Embryonic facial prominence (tissue), 1 donor: Measurements from ENCODE around the gene SLC39A8.

Experiments
- DNase-seq: peaks from one replicate; pipeline ENCODE4 v3.0.0-alpha.2; 2016; ENCODE audit errors: extremely low spot score

The SLC39A8 gene

GRCh38 chr4:102230194-102230593 lies 115.1 kb downstream of the SLC39A8 start:
- no peak for DNase-seq

DNA sequence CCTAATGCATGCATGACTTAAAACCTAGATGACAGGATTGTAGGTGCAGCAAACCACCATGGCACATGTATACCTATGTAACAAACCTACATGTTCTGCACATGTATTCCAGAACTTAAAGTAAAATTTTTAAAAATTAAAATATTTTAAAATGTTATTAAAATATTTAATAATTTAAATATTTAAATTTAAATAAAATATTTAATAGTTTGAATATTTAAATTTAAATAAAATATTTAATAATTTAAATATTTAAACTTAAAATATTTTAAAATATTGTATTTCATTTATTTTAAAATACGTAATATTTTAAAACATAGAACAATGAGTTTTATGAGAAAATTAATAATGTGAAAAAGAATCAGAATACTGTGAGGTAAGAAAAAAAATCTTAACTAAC lies 117.9 kb downstream of the SLC39A8 start:
- DNase-seq: no peak

- DNase-seq: no peak
Measured at GRCh38 chr4:102223461-102223860, 121.8 kb downstream of the SLC39A8 start.

- DNase-seq: no peak
Measured at GRCh38 chr4:102222838-102223409, 122.4 kb downstream of the SLC39A8 start.

DNA sequence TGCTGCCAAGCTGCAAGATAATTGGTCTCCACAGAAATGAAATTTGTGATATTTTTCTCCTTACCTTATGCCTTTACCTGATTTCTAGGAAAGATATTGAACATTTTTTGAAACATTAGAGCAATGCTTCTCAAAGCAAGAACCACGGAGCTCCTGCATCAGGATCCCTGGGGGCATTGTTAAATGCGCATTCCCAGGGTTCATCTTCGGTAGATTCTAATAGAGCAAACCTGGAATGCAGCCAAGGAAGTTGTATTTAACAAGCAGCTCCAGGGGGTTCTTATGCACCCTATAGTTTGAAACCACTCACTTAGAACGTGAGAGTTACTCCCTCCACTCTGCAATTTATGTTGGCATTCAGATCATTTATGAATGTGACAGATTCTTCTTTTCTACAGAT lies 126.2 kb downstream of the SLC39A8 start:
- DNase-seq: no peak

DNA sequence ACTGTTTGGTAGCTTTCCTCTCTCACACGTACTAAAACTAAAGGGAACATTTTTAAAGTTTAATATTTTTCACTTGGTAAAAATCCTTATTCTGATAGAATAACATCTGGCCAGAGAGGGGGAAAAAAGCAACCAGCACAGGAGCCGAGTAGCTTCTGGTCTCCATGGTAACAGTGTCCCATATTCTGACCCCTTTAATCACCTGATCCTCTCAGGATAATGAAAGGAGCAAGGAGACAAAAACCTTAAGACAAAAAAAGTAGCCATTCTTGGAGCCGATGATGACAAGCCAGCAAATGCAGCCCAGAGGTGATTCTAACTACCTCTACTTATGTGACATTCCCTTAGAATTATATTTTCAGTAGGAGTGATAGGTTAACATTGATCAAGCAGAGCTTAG lies 126.6 kb downstream of the SLC39A8 start:
- no peak for DNase-seq

GRCh38 chr4:102217775-102218355 lies 127.4 kb downstream of the SLC39A8 start:
- no peak for DNase-seq

- DNase-seq: no peak
Measured at GRCh38 chr4:102217345-102217744, 127.9 kb downstream of the SLC39A8 start.

DNA sequence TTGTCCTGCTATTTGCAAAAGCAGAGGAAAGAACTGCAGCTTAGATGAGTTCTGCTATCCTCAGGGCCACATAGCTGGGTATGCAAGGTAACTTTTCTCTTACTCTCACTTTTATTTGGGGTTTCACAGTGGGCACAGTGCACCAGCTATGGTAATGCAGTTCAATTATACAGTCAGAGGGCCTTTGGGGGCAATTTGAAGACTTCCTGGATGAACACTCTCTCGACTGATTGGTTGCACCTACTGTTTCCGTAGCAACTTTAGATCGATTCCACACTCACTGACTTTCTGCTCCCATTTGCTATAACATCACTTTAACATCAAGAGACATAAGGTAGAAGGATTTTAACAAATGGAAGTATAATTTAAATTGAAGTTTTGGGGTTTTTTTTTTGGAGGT lies 128.6 kb downstream of the SLC39A8 start:
- DNase-seq: no peak

DNA sequence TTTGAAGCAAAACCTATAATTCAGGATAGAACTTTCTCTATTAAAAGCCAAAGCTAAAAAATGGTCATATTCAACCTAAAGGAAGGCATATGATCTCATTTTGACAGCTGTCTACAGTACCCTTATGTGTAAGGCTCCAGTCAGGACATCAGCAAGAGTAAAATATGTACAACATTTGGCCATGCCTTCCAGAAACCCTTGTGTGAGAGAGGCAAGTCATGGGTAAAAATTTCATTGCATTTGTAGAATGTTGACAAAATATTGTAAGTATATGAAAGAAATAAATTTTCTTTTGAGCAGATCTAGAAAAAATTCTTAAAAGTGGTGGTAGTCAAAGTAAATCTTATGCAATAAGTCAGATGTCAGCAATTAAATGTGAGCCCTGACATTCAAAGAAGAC lies 132.3 kb downstream of the SLC39A8 start:
- DNase-seq: no peak
